C1 segment of cervical spinal cord (tissue), 14 donors: ENCODE measurements around the gene PLEKHG5.
A peak's percentile ranks its signal among the peaks of the same experiment; 100 is the strongest.

Source experiments
- DNase-seq, 14 donors: peaks; one replicate each; lab custom pipeline; 2025; lab: John Stamatoyannopoulos, UW

PLEKHG5 gene, protein sequence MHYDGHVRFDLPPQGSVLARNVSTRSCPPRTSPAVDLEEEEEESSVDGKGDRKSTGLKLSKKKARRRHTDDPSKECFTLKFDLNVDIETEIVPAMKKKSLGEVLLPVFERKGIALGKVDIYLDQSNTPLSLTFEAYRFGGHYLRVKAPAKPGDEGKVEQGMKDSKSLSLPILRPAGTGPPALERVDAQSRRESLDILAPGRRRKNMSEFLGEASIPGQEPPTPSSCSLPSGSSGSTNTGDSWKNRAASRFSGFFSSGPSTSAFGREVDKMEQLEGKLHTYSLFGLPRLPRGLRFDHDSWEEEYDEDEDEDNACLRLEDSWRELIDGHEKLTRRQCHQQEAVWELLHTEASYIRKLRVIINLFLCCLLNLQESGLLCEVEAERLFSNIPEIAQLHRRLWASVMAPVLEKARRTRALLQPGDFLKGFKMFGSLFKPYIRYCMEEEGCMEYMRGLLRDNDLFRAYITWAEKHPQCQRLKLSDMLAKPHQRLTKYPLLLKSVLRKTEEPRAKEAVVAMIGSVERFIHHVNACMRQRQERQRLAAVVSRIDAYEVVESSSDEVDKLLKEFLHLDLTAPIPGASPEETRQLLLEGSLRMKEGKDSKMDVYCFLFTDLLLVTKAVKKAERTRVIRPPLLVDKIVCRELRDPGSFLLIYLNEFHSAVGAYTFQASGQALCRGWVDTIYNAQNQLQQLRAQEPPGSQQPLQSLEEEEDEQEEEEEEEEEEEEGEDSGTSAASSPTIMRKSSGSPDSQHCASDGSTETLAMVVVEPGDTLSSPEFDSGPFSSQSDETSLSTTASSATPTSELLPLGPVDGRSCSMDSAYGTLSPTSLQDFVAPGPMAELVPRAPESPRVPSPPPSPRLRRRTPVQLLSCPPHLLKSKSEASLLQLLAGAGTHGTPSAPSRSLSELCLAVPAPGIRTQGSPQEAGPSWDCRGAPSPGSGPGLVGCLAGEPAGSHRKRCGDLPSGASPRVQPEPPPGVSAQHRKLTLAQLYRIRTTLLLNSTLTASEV

DNA sequence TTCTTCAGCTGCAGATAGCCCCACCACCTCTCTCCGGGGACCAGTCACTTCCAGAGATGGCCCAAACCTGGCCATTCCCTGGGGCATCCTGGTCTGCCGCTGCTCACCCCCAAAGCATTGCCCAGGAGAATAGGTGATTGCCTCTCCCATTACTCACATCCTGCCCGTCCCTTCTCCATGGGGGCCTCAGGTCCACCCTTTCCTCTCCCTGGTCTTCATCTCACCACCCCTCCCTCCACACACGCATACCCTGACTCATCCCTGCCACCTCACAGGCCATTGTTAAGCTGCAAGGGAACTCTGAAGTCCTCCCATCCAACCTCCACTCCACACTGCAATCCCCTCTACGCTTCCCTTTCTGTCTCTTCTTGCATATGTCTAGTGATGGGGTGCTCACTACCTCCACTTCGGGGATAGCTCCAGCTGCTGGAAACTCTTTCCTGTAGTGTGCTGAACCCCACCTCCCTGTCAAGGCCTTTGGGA is at the start of gene PLEKHG5:
PLEKHG5 (minus strand) TSS at position 188 of the 483 bp plus-strand sequence. CDS start 14,096 bp downstream, outside the sequence.
- no peak for DNase-seq

GRCh38 chr1:6538956-6539355 is 47.5 kb upstream of the PLEKHG5 start:
- no peak for DNase-seq

DNA sequence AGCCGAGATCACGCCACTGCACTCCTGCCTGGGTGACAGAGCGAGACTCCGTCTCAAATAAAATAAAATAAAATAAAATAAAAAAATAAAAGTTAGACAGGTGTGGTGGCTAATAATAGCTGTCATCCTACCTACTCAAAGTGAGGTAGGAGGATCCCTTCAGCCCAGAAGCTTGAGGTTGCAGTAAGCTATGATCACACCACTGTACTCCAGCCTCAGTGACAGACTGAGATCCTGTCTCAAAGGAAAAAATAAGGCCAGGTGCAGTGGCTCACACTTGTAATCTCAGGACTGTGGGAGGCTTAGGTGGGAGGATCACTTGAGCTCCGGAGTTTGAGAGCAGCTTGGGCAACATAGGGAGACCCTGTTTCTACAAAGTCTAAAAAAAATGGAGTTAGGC is 44.8 kb upstream of the PLEKHG5 start:
- DNase-seq: no peak

DNA sequence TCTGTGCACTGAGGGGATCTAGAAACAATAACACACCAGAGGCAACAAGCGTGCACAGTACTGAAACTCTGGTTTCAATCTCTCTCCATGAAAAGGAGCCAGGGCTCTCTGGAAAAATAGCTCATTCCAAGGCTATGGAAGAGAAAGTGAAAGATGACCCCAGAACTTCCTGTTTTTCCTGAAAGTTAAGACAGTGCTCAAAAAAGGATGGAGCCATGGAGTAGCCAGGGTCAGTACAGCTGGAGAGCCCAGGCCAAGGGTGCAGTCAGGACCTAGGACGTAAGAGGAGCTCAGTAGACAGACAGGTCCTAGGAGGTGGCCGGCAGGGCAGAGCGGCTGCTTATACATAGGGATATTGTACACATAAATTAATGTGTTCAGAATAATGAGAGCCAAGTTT is 43.7 kb upstream of the PLEKHG5 start:
- no peak for DNase-seq

GRCh38 chr1:6534248-6534822 is 42.9 kb upstream of the PLEKHG5 start:
- DNase-seq: no peak

DNA sequence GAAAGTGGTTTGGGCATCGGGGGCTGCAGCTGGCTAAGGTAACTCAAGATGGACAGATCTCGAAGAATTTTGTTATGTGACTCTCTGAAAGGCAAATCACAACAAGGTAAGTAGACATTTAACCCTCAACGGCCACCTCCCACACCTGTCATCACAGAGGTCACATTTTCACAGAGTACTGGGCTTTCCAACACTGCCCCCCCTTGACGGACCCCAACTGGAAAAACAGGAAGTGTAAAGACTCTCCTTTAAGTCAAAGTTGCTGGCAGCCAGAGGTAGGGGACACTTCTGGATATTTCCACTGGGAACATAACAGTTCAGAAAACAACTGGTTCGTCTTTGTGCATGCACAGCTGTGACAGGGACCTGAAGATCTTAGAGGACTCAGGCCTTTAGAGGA is 40.5 kb upstream of the PLEKHG5 start:
- DNase-seq: no peak

DNA sequence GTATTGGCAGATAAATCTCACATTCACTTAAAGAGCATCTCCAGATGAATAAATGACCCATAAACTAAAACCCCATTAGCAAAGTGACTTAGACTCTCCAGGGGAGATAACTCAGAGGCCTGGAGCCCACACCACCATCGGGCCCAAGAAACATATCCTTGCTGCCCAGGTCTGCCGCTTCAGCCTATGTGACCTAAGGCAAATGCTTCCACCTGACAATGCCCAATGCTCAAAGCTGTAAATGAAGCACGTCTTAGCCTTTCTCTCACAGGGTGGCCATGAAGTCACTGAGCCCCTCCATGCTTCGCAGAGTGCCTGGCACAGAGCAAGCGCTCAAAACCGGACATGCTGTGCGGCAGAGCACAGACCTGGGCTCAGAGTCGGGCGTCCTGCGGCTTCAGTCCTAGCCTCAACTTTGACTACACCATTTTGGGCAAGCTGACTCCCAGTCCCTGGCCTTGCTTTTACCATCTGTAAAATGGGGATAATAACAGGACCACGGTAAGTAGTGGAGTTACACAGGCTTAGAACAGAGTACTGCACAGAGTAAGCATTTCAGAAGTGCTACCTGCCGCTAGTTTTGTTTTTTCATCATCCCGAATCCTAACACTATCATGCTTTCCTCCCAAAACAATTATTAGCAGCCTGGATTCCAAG is 39.2 kb upstream of the PLEKHG5 start:
- DNase-seq: no peak

GRCh38 chr1:6528492-6528891 is 37.0 kb upstream of the PLEKHG5 start:
- no peak for DNase-seq

DNA sequence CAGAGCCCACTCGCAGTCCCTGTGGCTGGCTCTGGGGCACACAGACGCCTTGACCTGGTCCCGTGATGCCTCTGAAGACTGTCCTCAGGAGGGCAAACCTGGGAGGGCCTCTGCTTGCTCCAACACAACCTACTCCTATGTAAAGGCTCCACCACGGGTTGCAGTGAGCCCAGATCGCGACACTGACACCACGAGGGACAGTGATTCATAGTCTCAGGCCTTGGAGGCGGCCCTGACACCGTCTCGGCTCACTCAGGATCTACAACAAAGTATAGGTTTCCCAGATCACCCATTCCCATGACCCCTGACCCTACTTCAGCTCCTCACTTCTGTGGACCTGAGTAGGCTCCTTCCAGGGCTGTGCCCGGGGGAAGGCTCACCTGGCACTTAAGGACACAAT is 34.8 kb upstream of the PLEKHG5 start:
- no peak for DNase-seq

DNA sequence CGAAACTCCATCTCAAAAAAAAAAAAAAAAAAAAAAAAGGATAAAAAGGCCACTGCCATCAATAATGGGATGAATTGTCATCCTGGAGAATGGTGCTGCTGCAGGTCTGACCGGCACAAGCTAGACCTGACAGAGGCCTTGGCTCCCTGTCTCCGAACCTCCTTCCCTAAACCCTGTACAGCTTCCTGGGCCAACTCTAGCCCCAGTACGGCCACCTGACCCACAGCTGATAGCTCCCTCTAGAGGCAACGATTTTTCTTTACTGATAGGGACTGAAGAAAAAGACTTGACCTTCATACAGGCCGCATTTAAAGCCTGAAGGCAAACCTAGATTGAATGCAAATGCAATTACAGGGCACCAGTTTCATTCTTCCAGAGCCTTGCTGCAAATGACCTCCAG is 32.1 kb upstream of the PLEKHG5 start:
- DNase-seq: peak in 2 of 14 donors; percentile 7 to 33

DNA sequence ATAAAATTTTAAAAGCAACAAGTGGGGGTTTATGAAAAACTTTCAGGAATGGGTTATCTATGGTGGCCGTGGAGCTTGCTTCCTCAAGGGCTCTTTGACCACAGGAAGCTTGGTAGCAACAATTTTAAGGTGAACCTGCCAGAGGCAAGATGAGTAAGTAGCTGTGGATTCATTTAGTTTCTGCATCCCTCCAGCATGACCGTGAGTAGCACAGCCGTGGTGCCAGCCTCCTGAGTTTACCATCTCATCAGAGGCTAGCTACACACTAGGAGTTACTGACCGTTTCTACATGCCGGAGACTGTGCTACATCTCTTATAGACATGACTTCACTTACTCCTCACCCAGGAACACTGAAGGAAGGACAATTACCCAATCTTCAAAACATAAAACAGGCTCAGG is 30.1 kb upstream of the PLEKHG5 start:
- DNase-seq: no peak

DNA sequence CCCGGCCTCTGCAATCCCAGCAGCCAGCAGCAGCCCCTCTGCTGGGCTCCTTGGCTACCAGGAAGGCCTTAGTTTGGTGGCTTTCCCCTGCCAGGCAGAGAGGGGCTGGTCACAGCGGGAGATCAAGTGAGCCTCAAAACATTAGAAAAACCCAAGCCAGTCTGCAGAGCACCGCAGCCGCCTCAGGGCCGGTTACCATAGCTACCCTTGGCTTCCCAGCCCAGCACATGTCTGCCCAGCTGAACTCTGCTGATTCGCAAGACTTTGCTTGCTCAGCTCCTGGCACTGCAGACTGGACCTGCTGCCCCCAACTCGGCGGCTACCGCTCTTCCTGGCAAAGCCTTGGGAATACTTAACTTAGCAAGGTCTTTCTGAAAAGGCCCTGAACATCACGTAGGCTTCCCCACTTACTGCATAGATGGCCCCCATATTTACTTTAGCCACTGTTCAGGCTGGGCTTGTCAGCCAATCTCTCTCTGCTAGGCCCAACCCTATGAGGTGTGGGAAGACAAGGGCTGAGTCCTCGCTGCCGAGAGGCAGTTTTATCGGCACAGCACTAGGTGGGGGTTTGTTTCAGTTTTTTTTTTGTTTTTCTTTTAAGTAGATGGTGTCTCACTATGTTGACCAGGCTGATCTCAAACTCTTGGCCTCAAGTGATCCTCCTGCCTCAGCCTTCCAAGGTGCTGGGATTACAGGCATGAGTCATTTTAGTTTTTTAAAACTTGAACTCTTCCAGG is 28.6 kb upstream of the PLEKHG5 start:
- peak in 8 of 14 donors; percentile 13 to 63 (median 44) for DNase-seq

- DNase-seq: no peak
Measured at GRCh38 chr1:6519491-6519934, 28.0 kb upstream of the PLEKHG5 start.

DNA sequence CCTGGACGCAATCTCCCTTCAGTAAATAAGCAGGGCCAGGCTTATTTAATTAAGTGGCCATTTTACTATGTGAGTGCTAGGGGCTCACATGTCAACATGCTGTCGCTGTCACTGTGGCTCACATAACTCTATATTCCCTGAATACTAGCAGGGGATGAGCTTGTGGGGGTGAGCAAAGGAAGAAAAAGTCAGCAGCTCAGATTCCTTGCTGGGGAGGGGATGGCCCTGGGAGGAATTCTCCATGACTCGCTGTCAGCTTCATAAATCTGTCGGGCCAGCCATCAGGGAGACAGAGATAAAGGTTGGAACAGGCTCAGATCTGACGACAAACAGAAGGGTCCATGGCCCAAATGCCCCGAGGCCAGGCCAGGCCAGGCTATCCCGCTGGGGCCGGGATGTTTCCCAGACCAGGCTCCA is 26.0 kb upstream of the PLEKHG5 start:
- no peak for DNase-seq

DNA sequence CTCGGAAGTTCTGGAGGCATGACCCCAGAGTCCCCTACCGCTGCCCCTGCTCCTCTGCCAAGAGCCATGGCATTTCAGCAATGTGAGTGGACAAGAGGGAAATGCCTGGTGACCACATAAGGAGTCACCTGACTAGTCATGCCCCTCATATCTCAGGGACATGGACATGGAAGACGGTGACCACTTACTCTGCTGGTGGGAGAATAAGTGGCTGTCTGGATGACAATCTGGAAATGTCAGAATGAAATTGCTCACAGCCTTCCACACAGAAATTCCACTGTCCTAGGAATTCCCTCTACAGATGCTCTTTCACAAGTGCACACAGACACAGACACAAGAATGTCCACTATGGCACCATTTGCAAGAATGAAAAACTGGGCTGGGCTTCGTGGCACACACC is 24.3 kb upstream of the PLEKHG5 start:
- DNase-seq: no peak

DNA sequence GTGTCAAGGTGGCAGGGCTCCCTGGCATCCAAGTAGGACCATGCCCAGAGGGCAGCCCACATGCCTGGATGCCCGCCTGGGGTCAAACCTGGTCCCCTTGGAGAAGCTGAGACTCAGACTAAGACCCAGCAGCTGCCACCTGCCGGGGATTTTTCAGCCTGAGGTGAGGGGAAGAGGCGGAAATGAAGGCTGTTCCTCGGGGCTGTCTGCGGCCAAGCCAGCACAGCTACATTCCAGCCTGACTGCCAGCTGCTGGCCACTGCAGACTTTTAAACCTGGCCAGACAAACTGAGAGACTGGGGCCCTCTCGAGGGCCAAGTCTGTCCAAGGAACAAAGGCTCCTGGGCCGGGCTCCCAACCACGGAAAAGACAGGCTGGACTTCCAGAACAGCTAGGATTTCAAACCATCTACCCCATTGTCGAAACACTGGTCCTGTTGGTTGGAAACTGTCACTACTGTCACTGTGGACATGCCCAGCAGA is 21.9 kb upstream of the PLEKHG5 start:
- DNase-seq: peak in 2 of 14 donors; percentile 16 to 39

GRCh38 chr1:6512908-6513280 is 21.4 kb upstream of the PLEKHG5 start:
- no peak for DNase-seq

DNA sequence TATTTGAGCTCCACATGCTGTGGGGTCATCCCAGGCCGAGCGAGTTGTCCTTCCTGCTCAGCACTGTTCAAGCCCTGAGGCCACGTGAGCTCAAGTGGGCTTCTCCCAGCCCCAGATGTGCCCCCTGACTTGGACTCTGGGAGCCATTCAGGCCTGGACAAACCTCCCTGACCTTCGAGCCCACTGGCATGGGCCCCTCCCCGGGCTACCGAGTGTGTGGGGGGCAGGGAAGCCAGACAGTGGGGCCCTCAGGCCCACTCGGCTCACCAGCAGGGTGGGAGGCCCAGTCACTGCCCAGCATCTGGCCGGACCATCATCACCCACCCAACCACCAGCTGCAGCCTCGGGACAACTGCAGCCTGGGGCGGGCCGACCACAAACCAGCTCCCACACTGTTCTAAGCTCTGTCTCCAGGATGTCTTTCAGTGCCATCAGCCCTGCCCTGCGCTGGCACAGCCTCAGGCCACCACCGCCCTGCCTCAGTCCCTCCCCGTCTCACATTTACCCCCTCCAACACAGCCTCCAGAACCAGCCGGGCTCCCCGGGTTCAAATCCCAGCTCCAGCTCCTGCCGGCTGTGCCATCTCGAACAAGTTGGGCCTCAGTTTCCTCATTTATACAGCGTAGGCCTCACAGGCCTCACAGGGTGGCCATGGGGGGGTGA is 20.9 kb upstream of the PLEKHG5 start:
- no peak for DNase-seq

- DNase-seq: no peak
Measured at GRCh38 chr1:6511561-6512244, 20.2 kb upstream of the PLEKHG5 start.
